OCI-LY1 (cell line): ENCODE results near the gene EMC7.

ENCODE experiments used
- CTCF ChIP-seq: fragments of 200-600 bp; sonication (generic), shearing (Covaris generic); IDR thresholded peaks from 2 replicates; pipeline ENCODE4 v1.5.1; 2017; ENCODE audit warnings: mild to moderate bottlenecking, antibody characterized with exemption, low read length, moderate library complexity, mixed read lengths
- EZH2 ChIP-seq: fragments of 200-600 bp; sonication (generic), shearing (Covaris generic); IDR thresholded peaks from 2 replicates; pipeline ENCODE4 v1.8.0; 2017; ENCODE audit warnings: borderline replicate concordance, mixed run types, mild to moderate bottlenecking, antibody characterized with exemption, low read length, moderate library complexity, mixed read lengths

- TF ChIP-seq CTCF (no peak), EZH2 (no peak)
Observed at GRCh38 chr15:34125945-34126344, 24.3 kb upstream of the EMC7 start.
